Measurements from ENCODE around the gene MBNL2. TPM values are rescaled to one million over a fixed set of nuclear protein-coding genes. Genes with fewer than 3 reads are reported as not detected.

MBNL2 gene
- total and polyA plus RNA-seq, 5 donors from 2014 or later, result 15.6 to 37.2 (median 17.6) TPM

- H3K9me3 Mint-ChIP-seq, result peaks cover 0 to 3% (median 0%) of the 10 kb centered on the region in 7 donors
- no peak overlapping the region for H3K27ac Mint-ChIP-seq
- Histone ChIP-seq H3K36me3 (ENCODE audit: control insufficient read depth, insufficient read depth, low read length) (no peaks in the 10 kb centered on the region), H3K27me3 (ENCODE audit: control insufficient read depth, insufficient read depth, low read length) (peaks cover 8% of the 10 kb centered on the region), H3K4me1 (ENCODE audit: control insufficient read depth, insufficient read depth, low read length, poor library complexity, severe bottlenecking) (no peaks in the 10 kb centered on the region), H3K4me3 (ENCODE audit: low read depth, low read length) (no peak overlapping the region), H3K9me3 (ENCODE audit: control insufficient read depth in 2 of 2, low read length in 2 of 2) (no peaks in the 10 kb centered on the region), H3K27ac (ENCODE audit: insufficient read depth, low read length, poor library complexity, severe bottlenecking) (no peak overlapping the region)
- no peak for DNase-seq
- H3K4me1 Mint-ChIP-seq, result peaks cover 0 to 10% (median 7%) of the 10 kb centered on the region in 4 donors
- no peak overlapping the region for H3K4me3 Mint-ChIP-seq
- peaks cover 22% of the 10 kb centered on the region for H3K27me3 Mint-ChIP-seq
- ATAC-seq (ENCODE audit: low read depth in 2 of 2), result no peak
- no peaks in the 10 kb centered on the region for H3K36me3 Mint-ChIP-seq
Observed at GRCh38 chr13:97188207-97188606, 33.9 kb upstream of the MBNL2 start.

DNA sequence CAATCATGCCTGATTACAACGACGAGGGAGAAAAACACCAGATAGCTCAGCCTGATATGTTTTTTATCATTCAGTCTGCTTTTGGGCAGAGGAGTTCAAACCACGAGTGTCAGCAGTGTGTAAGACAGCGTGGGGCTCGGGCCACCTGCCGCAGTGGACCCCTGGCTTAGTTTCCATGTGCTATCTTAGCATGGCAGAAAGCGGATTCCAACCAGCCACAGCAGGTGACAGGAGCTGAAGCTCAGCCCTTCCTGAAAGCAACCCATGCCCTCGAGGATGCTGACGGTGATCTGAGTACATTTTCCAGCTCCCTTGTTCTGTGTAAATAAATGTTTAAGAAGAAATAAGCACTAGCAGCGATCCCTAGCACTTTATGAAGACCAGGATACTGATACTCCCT, 32.2 kb upstream of the MBNL2 start:
- Mint-ChIP-seq H3K36me3 (no peaks in the 10 kb centered on the region), H3K27me3 (peaks cover 18% of the 10 kb centered on the region), H3K27ac (no peak overlapping the region), H3K4me1 (peaks cover 0 to 10% (median 7%) of the 10 kb centered on the region in 4 donors), H3K9me3 (peaks cover 0 to 4% (median 0%) of the 10 kb centered on the region in 7 donors), H3K4me3 (no peak overlapping the region)
- no peaks in the 10 kb centered on the region for H3K9me3 ChIP-seq (ENCODE audit: control insufficient read depth in 2 of 2, low read length in 2 of 2)
- no peak overlapping the region for H3K27ac ChIP-seq (ENCODE audit: insufficient read depth, low read length, poor library complexity, severe bottlenecking)
- ATAC-seq (ENCODE audit: low read depth in 2 of 2), result no peak
- no peaks in the 10 kb centered on the region for H3K4me1 ChIP-seq (ENCODE audit: control insufficient read depth, insufficient read depth, low read length, poor library complexity, severe bottlenecking)
- peaks cover 2% of the 10 kb centered on the region for H3K27me3 ChIP-seq (ENCODE audit: control insufficient read depth, insufficient read depth, low read length)
- no peak overlapping the region for H3K4me3 ChIP-seq (ENCODE audit: low read depth, low read length)
- no peak for DNase-seq
- no peaks in the 10 kb centered on the region for H3K36me3 ChIP-seq (ENCODE audit: control insufficient read depth, insufficient read depth, low read length)

DNA sequence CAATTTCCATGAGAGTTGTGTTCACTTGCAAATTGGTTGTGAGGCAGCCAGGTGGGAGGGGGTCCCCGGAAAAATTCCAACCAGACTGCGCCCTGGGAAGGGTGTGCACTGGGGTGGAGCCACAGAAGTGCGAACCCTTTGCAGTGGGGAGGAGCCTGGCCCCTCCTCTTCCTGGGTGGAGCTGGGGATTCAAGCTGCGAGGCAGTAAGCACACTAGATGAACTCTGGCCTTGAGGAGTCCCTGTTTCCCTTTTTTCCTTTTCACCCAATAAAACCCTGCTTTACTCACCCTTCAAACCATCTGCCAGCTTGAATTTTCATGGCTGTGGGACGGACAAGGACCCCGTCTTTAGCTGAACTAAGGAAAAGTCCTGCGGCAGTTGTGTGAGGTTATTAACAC, 31.0 kb upstream of the MBNL2 start:
- Mint-ChIP-seq H3K27me3 (peaks cover 14% of the 10 kb centered on the region), H3K27ac (no peak overlapping the region), H3K36me3 (no peaks in the 10 kb centered on the region), H3K9me3 (peaks cover 0 to 3% (median 0%) of the 10 kb centered on the region in 7 donors), H3K4me3 (no peak overlapping the region), H3K4me1 (peaks cover 0 to 10% (median 7%) of the 10 kb centered on the region in 4 donors)
- Histone ChIP-seq H3K4me1 (ENCODE audit: control insufficient read depth, insufficient read depth, low read length, poor library complexity, severe bottlenecking) (no peaks in the 10 kb centered on the region), H3K9me3 (ENCODE audit: control insufficient read depth in 2 of 2, low read length in 2 of 2) (no peaks in the 10 kb centered on the region), H3K27me3 (ENCODE audit: control insufficient read depth, insufficient read depth, low read length) (no peaks in the 10 kb centered on the region), H3K36me3 (ENCODE audit: control insufficient read depth, insufficient read depth, low read length) (no peaks in the 10 kb centered on the region), H3K27ac (ENCODE audit: insufficient read depth, low read length, poor library complexity, severe bottlenecking) (no peak overlapping the region), H3K4me3 (ENCODE audit: low read depth, low read length) (no peak overlapping the region)
- no peak for DNase-seq
- no peak for ATAC-seq (ENCODE audit: low read depth in 2 of 2)

DNA sequence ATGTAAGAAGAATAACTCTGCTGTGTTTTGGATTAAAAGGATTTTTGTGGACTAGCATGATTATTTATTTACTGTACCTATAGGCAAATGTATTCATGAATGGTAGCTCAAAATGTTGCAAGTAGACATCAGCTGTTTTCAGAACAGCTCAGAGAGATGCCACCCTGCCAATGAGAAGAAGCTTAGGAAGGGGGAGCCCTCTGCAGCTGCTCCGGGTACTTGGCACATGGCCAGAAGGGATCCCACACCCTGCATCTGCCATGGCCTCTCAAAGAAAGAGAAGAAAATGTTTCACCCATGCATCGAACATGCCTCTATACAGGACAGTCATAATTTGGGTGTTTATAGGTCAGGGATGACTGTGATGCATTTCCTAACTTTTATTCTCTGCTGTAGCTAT, 30.5 kb upstream of the MBNL2 start:
- no peak for DNase-seq
- H3K27me3 Mint-ChIP-seq, result peaks cover 14% of the 10 kb centered on the region
- no peak overlapping the region for H3K27ac ChIP-seq (ENCODE audit: insufficient read depth, low read length, poor library complexity, severe bottlenecking)
- H3K9me3 Mint-ChIP-seq, result peaks cover 0 to 2% (median 0%) of the 10 kb centered on the region in 7 donors
- no peaks in the 10 kb centered on the region for H3K36me3 Mint-ChIP-seq
- H3K4me1 Mint-ChIP-seq, result peaks cover 0 to 10% (median 7%) of the 10 kb centered on the region in 4 donors
- H3K4me3 ChIP-seq (ENCODE audit: low read depth, low read length), result no peak overlapping the region
- no peaks in the 10 kb centered on the region for H3K36me3 ChIP-seq (ENCODE audit: control insufficient read depth, insufficient read depth, low read length)
- H3K27ac Mint-ChIP-seq, result no peak overlapping the region
- no peaks in the 10 kb centered on the region for H3K9me3 ChIP-seq (ENCODE audit: control insufficient read depth in 2 of 2, low read length in 2 of 2)
- no peak overlapping the region for H3K4me3 Mint-ChIP-seq
- ATAC-seq (ENCODE audit: low read depth in 2 of 2), result no peak
- H3K27me3 ChIP-seq (ENCODE audit: control insufficient read depth, insufficient read depth, low read length), result no peaks in the 10 kb centered on the region
- no peaks in the 10 kb centered on the region for H3K4me1 ChIP-seq (ENCODE audit: control insufficient read depth, insufficient read depth, low read length, poor library complexity, severe bottlenecking)

DNA sequence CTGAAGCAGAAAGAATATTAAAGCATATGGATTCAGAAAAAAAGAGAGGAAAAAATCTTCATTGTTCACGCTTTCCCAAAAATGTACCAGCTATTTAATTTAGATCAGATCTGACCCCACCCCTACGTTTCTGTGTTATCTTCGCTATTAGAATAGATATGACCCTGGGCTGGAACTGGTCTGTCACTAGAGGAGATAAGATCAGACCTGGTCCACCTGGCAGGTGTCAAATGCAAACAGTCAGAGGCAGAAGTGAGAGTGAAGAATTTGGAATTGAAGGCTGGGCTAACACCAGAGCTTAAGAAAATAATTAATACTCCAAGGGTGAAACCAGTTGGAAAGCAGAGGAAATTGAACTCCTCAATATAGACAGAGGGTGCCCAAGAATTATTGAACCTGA, 30.0 kb upstream of the MBNL2 start:
- H3K27me3 ChIP-seq (ENCODE audit: control insufficient read depth, insufficient read depth, low read length), result no peaks in the 10 kb centered on the region
- peaks cover 8% of the 10 kb centered on the region for H3K27me3 Mint-ChIP-seq
- H3K36me3 ChIP-seq (ENCODE audit: control insufficient read depth, insufficient read depth, low read length), result no peaks in the 10 kb centered on the region
- H3K4me1 ChIP-seq (ENCODE audit: control insufficient read depth, insufficient read depth, low read length, poor library complexity, severe bottlenecking), result no peaks in the 10 kb centered on the region
- ATAC-seq (ENCODE audit: low read depth in 2 of 2) (no peak), DNase-seq (no peak)
- H3K36me3 Mint-ChIP-seq, result no peaks in the 10 kb centered on the region
- no peak overlapping the region for H3K4me3 ChIP-seq (ENCODE audit: low read depth, low read length)
- H3K27ac Mint-ChIP-seq, result no peak overlapping the region
- H3K4me3 Mint-ChIP-seq, result no peak overlapping the region
- H3K27ac ChIP-seq (ENCODE audit: insufficient read depth, low read length, poor library complexity, severe bottlenecking), result no peak overlapping the region
- peaks cover 0 to 2% (median 0%) of the 10 kb centered on the region in 7 donors for H3K9me3 Mint-ChIP-seq
- no peaks in the 10 kb centered on the region for H3K9me3 ChIP-seq (ENCODE audit: control insufficient read depth in 2 of 2, low read length in 2 of 2)
- H3K4me1 Mint-ChIP-seq, result peaks cover 0 to 10% (median 7%) of the 10 kb centered on the region in 4 donors

DNA sequence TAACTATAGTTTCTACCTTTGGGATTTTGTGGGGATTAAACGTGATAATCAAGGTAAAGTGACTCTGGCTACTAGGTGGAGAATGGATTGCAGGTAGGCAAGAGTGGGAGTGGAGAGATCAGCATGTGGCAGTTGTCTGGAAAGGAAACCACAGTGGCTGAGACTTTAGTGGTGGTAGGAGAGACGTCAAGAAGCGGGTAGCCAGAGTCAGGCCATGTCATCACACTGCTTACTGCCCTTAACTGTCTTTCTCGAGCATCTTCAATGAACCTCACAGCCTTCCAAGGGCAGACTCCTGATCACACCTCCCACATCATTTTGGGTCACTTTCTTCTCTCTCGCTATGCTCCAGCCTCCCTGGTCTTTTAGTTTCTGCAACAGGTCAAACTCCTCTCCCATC, 28.6 kb upstream of the MBNL2 start:
- Histone ChIP-seq H3K27me3 (ENCODE audit: control insufficient read depth, insufficient read depth, low read length) (no peaks in the 10 kb centered on the region), H3K27ac (ENCODE audit: insufficient read depth, low read length, poor library complexity, severe bottlenecking) (no peak overlapping the region), H3K9me3 (ENCODE audit: control insufficient read depth in 2 of 2, low read length in 2 of 2) (no peaks in the 10 kb centered on the region), H3K4me3 (ENCODE audit: low read depth, low read length) (no peak overlapping the region), H3K4me1 (ENCODE audit: control insufficient read depth, insufficient read depth, low read length, poor library complexity, severe bottlenecking) (no peaks in the 10 kb centered on the region), H3K36me3 (ENCODE audit: control insufficient read depth, insufficient read depth, low read length) (no peaks in the 10 kb centered on the region)
- ATAC-seq (ENCODE audit: low read depth in 2 of 2), result no peak
- H3K4me1 Mint-ChIP-seq, result peaks cover 0 to 7% (median 3%) of the 10 kb centered on the region in 4 donors
- peaks cover 8% of the 10 kb centered on the region for H3K27me3 Mint-ChIP-seq
- H3K9me3 Mint-ChIP-seq, result peaks cover 0 to 2% (median 0%) of the 10 kb centered on the region in 7 donors
- no peak overlapping the region for H3K27ac Mint-ChIP-seq
- no peaks in the 10 kb centered on the region for H3K36me3 Mint-ChIP-seq
- no peak for DNase-seq
- no peak overlapping the region for H3K4me3 Mint-ChIP-seq

GRCh38 chr13:97194479-97194878, 27.7 kb upstream of the MBNL2 start:
- H3K36me3 Mint-ChIP-seq, result no peaks in the 10 kb centered on the region
- no peaks in the 10 kb centered on the region for H3K4me1 ChIP-seq (ENCODE audit: control insufficient read depth, insufficient read depth, low read length, poor library complexity, severe bottlenecking)
- no peaks in the 10 kb centered on the region for H3K27me3 ChIP-seq (ENCODE audit: control insufficient read depth, insufficient read depth, low read length)
- peaks cover 0 to 6% (median 2%) of the 10 kb centered on the region in 4 donors for H3K4me1 Mint-ChIP-seq
- peaks cover 8% of the 10 kb centered on the region for H3K27me3 Mint-ChIP-seq
- no peak overlapping the region for H3K27ac ChIP-seq (ENCODE audit: insufficient read depth, low read length, poor library complexity, severe bottlenecking)
- peaks cover 0 to 5% (median 0%) of the 10 kb centered on the region in 7 donors for H3K9me3 Mint-ChIP-seq
- no peak overlapping the region for H3K4me3 Mint-ChIP-seq
- ATAC-seq (ENCODE audit: low read depth in 2 of 2) (no peak), DNase-seq (no peak)
- H3K27ac Mint-ChIP-seq, result no peak overlapping the region
- no peaks in the 10 kb centered on the region for H3K36me3 ChIP-seq (ENCODE audit: control insufficient read depth, insufficient read depth, low read length)
- H3K9me3 ChIP-seq (ENCODE audit: control insufficient read depth in 2 of 2, low read length in 2 of 2), result no peaks in the 10 kb centered on the region
- no peak overlapping the region for H3K4me3 ChIP-seq (ENCODE audit: low read depth, low read length)

- H3K9me3 Mint-ChIP-seq, result peaks cover 0 to 5% (median 2%) of the 10 kb centered on the region in 7 donors
- H3K27ac ChIP-seq (ENCODE audit: insufficient read depth, low read length, poor library complexity, severe bottlenecking), result no peak overlapping the region
- no peaks in the 10 kb centered on the region for H3K36me3 ChIP-seq (ENCODE audit: control insufficient read depth, insufficient read depth, low read length)
- H3K4me1 ChIP-seq (ENCODE audit: control insufficient read depth, insufficient read depth, low read length, poor library complexity, severe bottlenecking), result no peaks in the 10 kb centered on the region
- no peak overlapping the region for H3K27ac Mint-ChIP-seq
- peaks cover 3% of the 10 kb centered on the region for H3K27me3 ChIP-seq (ENCODE audit: control insufficient read depth, insufficient read depth, low read length)
- H3K27me3 Mint-ChIP-seq, result peaks cover 8% of the 10 kb centered on the region
- peaks cover 0 to 6% (median under 1%) of the 10 kb centered on the region in 4 donors for H3K4me1 Mint-ChIP-seq
- no peaks in the 10 kb centered on the region for H3K9me3 ChIP-seq (ENCODE audit: control insufficient read depth in 2 of 2, low read length in 2 of 2)
- no peak overlapping the region for H3K4me3 ChIP-seq (ENCODE audit: low read depth, low read length)
- ATAC-seq (ENCODE audit: low read depth in 2 of 2) (no peak), DNase-seq (no peak)
- H3K36me3 Mint-ChIP-seq, result no peaks in the 10 kb centered on the region
- no peak overlapping the region for H3K4me3 Mint-ChIP-seq
Observed at GRCh38 chr13:97196340-97196739, 25.8 kb upstream of the MBNL2 start.
